HepG2 (cell line): ENCODE results near the gene MYO15A. TPM values are rescaled to one million over a fixed set of nuclear protein-coding genes. Genes with fewer than 3 reads are reported as not detected.

Experiments
- ATAC-seq: fragments of 200-7000 bp; cut with Tn5 transposase; 3 replicates; pipeline ENCODE4 v1.9.1; 2020; ENCODE audit warnings: mild to moderate bottlenecking, moderate library complexity
- BruUV-seq: library from RNA; stranded (reverse); fragments of 400-500 nt; replicated peaks from 2 replicates; lab custom pipeline; 2021; lab: Mats Ljungman, UMichigan
- CTCF ChIA-PET: fragments of 300-600 bp; formaldehyde crosslinking; extraction: SDS; loops from one replicate; lab custom pipeline; 2021; ENCODE audit warnings: low total read pairs, inconsistent platforms, low intra/inter-chr PET ratio; lab: Yijun Ruan, JAX
- POLR2A ChIA-PET: fragments of 350-600 bp; sonication (Branson Sonifier 250); formaldehyde crosslinking; loops from one replicate; lab custom pipeline; 2020; ENCODE audit warnings: antibody characterized with exemption, inconsistent platforms; lab: Yijun Ruan, JAX
- DNase-seq: peaks from one replicate; pipeline ENCODE4 v3.0.0-alpha.2; 2015; ENCODE audit warnings: low spot score
- FAIRE-seq: peaks from 3 replicates; lab custom pipeline; 2011; peaks lifted over from hg19 to GRCh38; lab: Jason Lieb, UNC
- H2AFZ ChIP-seq: one replicate; pipeline ENCODE4 v1.6.1; 2011; ENCODE audit warnings: low read length, inconsistent platforms
- H3K27ac ChIP-seq: fragments of 300-600 bp; 3 replicates; pipeline ENCODE4 v1.8.0; 2011; ENCODE audit warnings: mixed run types, mild to moderate bottlenecking, mixed read lengths, low read length, inconsistent platforms; ENCODE audit not compliant: insufficient read depth; ENCODE audit errors: extremely low read length
- H3K27me3 ChIP-seq, 2 experiments: fragments of 200-600 bp in 1 of 2; 2 replicates in 1 of 2; 3 replicates in 1 of 2; pipeline versions ENCODE4 v1.6.0 to v1.8.0; 2011; ENCODE audit warnings: low read length in 2 of 2, mild to moderate bottlenecking in 2 of 2, moderate library complexity in 2 of 2, inconsistent platforms in 1 of 2; ENCODE audit not compliant: insufficient read depth in 2 of 2, control insufficient read depth in 1 of 2
- H3K36me3 ChIP-seq, 2 experiments: fragments of 200-600 bp in 1 of 2; replicated peaks in 1 of 2; 2 replicates in 1 of 2; 3 replicates in 1 of 2; pipeline versions ENCODE4 v1.5.1 to v1.8.0; 2011; ENCODE audit warnings: low read length in 2 of 2, inconsistent platforms in 1 of 2; ENCODE audit not compliant: insufficient read depth in 2 of 2, control insufficient read depth in 1 of 2
- H3K4me1 ChIP-seq: 2 replicates; pipeline ENCODE4 v1.5.1; 2012; ENCODE audit warnings: low read length, inconsistent platforms; ENCODE audit not compliant: insufficient read depth
- H3K4me2 ChIP-seq: 2 replicates; pipeline ENCODE4 v1.6.0; 2011; ENCODE audit warnings: low read depth, low read length, inconsistent platforms
- H3K4me3 ChIP-seq, 3 experiments: fragments of 200-600 bp in 1 of 3; sonication (generic), shearing (Covaris generic) in 1 of 3; replicated peaks in 1 of 3; 2 replicates each; pipeline ENCODE4 v1.5.1; 2011 to 2016; ENCODE audit warnings: low read length in 3 of 3, inconsistent platforms in 2 of 3, low read depth in 2 of 3, mild to moderate bottlenecking in 2 of 3, control low read depth in 1 of 3, mixed read lengths in 1 of 3; ENCODE audit not compliant: insufficient read depth in 1 of 3
- H3K79me2 ChIP-seq: one replicate; pipeline ENCODE4 v1.6.1; 2011; ENCODE audit warnings: low read length, inconsistent platforms; ENCODE audit not compliant: insufficient read depth
- H3K9ac ChIP-seq: 2 replicates; pipeline ENCODE4 v1.6.0; 2011; ENCODE audit warnings: mild to moderate bottlenecking, low read depth, low read length, inconsistent platforms; ENCODE audit not compliant: insufficient read depth
- H3K9me3 ChIP-seq: 2 replicates; pipeline ENCODE4 v1.5.1; 2012; ENCODE audit warnings: mild to moderate bottlenecking, low read length
- H4K20me1 ChIP-seq: 2 replicates; pipeline ENCODE4 v1.6.0; 2011; ENCODE audit warnings: inconsistent platforms, mild to moderate bottlenecking, low read length, moderate library complexity; ENCODE audit not compliant: insufficient read depth
- ARNT2 ChIP-seq: sonication (generic); formaldehyde crosslinking; IDR thresholded peaks from 2 replicates; pipeline ENCODE4 v1.8.0; 2022; ENCODE audit warnings: mild to moderate bottlenecking, low read depth, missing genetic modification reagents, moderate library complexity
- ATF7-NPFF ChIP-seq: sonication (generic); formaldehyde crosslinking; IDR thresholded peaks from 2 replicates; pipeline ENCODE4 v1.8.1; 2023; ENCODE audit warnings: mild to moderate bottlenecking, low read depth, missing genetic modification reagents, moderate library complexity
- CCAR2 ChIP-seq: fragments of 200-400 bp; formaldehyde crosslinking; optimal IDR thresholded peaks from 2 replicates; pipeline ENCODE3; 2018; ENCODE audit warnings: low read depth, mild to moderate bottlenecking, low read length, moderate library complexity
- HDAC1 ChIP-seq: sonication (generic); formaldehyde crosslinking; IDR thresholded peaks from 2 replicates; pipeline ENCODE4 v1.5.1; 2020; ENCODE audit warnings: mild to moderate bottlenecking, missing genetic modification reagents
- HINFP ChIP-seq: sonication (generic); formaldehyde crosslinking; IDR thresholded peaks from 2 replicates; pipeline ENCODE4 v1.4.0; 2020; ENCODE audit warnings: low read depth, mild to moderate bottlenecking, missing genetic modification reagents
- HIVEP1 ChIP-seq: sonication (generic); formaldehyde crosslinking; IDR thresholded peaks from 2 replicates; pipeline ENCODE4 v1.4.0; 2020; ENCODE audit warnings: mild to moderate bottlenecking, missing genetic modification reagents
- KLF6 ChIP-seq: IDR thresholded peaks from 2 replicates; pipeline ENCODE4 v1.8.0; 2016; ENCODE audit warnings: missing biosample characterization, missing genetic modification reagents
- NFYC ChIP-seq: IDR thresholded peaks from 2 replicates; pipeline ENCODE4 v1.6.1; 2016; ENCODE audit warnings: missing genetic modification reagents, missing compliant biosample characterization
- ZNF75D ChIP-seq: sonication (generic); formaldehyde crosslinking; IDR thresholded peaks from 2 replicates; pipeline ENCODE4 v1.8.1; 2023; ENCODE audit warnings: missing genetic modification reagents, mild to moderate bottlenecking, borderline replicate concordance
- WGBS: methylation state at CpG from one replicate; pipeline ENCODE4 v1.1.6; 2017; ENCODE audit warnings: low lambda C conversion rate; 5-methylcytosine and 5-hydroxymethylcytosine counted together
- in situ Hi-C: cut with HindIII; loops from 2 replicates; pipeline ENCODE4 v1.10.0; 2017; ENCODE audit warnings: low pct_unique_long_range_greater_than_20kb; ENCODE audit not compliant: extremely low pct_ligation_motif_present
- intact Hi-C: fragments of 100-400 bp; cut with micrococcal nuclease; formaldehyde crosslinking; loops from one replicate; pipeline ENCODE4 v1.10.0; 2022; ENCODE audit not compliant: unreplicated experiment
- polyA plus RNA-seq, 8 experiments: library from polyadenylated mRNA; depleted of rRNA in 3 of 8; stranded (reverse) in 7 of 8; unstranded in 1 of 8; fragments of >200 nt; fragmentation: Illumina TruSeq in 4 of 8; extraction: Trizol in 4 of 8; gene quantifications; 2 replicates each; pipeline versions ENCODE4 v1.2.1 to v1.2.3, GENCODE V29; 2011 to 2016; ENCODE audit warnings: low read depth in 4 of 8, missing spikeins in 1 of 8, mixed read lengths in 1 of 8; ENCODE audit not compliant: insufficient read depth in 1 of 8
- total RNA-seq, 5 experiments: library from RNA; depleted of rRNA; stranded (reverse); fragments of >200 nt; fragmentation: Illumina TruSeq; extraction: Trizol; gene quantifications; 2 replicates each; pipeline ENCODE4 v1.2.3, GENCODE V29; 2016; ENCODE audit warnings: low read depth in 1 of 5

MYO15A gene
- total and polyA plus RNA-seq, 2 of the 13 experiments (the other 11 are each of a cell fraction or from before 2014, with no cell fraction given): 0.07 to 0.20 TPM

GRCh38 chr17:18148586-18148985, 40.0 kb downstream of the MYO15A start:
- Histone ChIP-seq H3K27ac (no peak overlapping the region), H3K36me3 (no peaks in the 10 kb centered on the region), H2AFZ (no peak overlapping the region), H3K79me2 (no peaks in the 10 kb centered on the region), H3K27me3 (peaks cover 5 to 18% of the 10 kb centered on the region in 2 experiments; a peak in 3 of 5 replicates), H3K9me3 (no peaks in the 10 kb centered on the region), H3K9ac (no peak overlapping the region), H3K4me3 (no peak overlapping the region), H3K4me1 (peaks cover 8% of the 10 kb centered on the region), H4K20me1 (no peaks in the 10 kb centered on the region), H3K4me2 (no peak overlapping the region)
- in situ Hi-C loops (no loop called here), intact Hi-C loops (no loop called here)
- DNase-seq (no peak), FAIRE-seq (no peak), ATAC-seq (no peak)
- TF ChIP-seq CCAR2 (no peak), HDAC1 (CRISPR knock-in tag) (no peak), ZNF75D (CRISPR knock-in tag) (no peak), ATF7-NPFF (CRISPR knock-in tag) (no peak), NFYC (no peak), ARNT2 (CRISPR knock-in tag) (no peak), HINFP (no peak), HIVEP1 (CRISPR knock-in tag) (no peak), KLF6 (CRISPR knock-in tag) (no peak)
- ChIA-PET CTCF (no interaction called here), POLR2A (interaction anchor here (1.1 kb wide), 1 partner anchor 11 kb away, joined by 3 read pairs; no protein-coding TSS in a partner anchor)
- no TSS peak for BruUV-seq
- WGBS: 27% methylated on average over 3 of the region's 7 CpGs
